K562 (cell line): ENCODE results near the gene FN3KRP. TPM values are rescaled to one million over a fixed set of nuclear protein-coding genes. Genes with fewer than 3 reads are reported as not detected.

Experiments used
- CBX1 ChIP-seq: sonication (generic); IDR thresholded peaks from 2 replicates; pipeline ENCODE4 v1.6.1; 2016; ENCODE audit warnings: antibody characterized with exemption, low read depth, mild to moderate bottlenecking
- EGR1 ChIP-seq: fragments of 450-650 bp; conservative IDR thresholded peaks from 2 replicates; pipeline ENCODE4 v1.6.1; 2017; ENCODE audit warnings: mild to moderate bottlenecking
- FOXP1 ChIP-seq: sonication (generic); formaldehyde crosslinking; IDR thresholded peaks from 2 replicates; pipeline ENCODE4 v1.8.0; 2022; ENCODE audit warnings: mild to moderate bottlenecking, missing genetic modification reagents
- HCFC1 ChIP-seq: IDR thresholded peaks from 2 replicates; pipeline ENCODE4 v1.6.1; 2012; ENCODE audit warnings: low read depth, low read length, improper control_type of control experiment
- MAZ ChIP-seq, 2 experiments: fragments of 450-650 bp in 1 of 2; sonication (generic) in 1 of 2; formaldehyde crosslinking; IDR thresholded peaks in 1 of 2; conservative IDR thresholded peaks in 1 of 2; 2 replicates each; pipeline versions ENCODE4 v1.4.0 to v1.5.0; 2020; ENCODE audit warnings: mild to moderate bottlenecking in 1 of 2, missing genetic modification reagents in 1 of 2
- RB1 ChIP-seq: fragments of 450-650 bp; IDR thresholded peaks from 2 replicates; pipeline ENCODE4 v1.6.1; 2017; ENCODE audit warnings: low read depth, mild to moderate bottlenecking
- SAP30 ChIP-seq: fragments of 200-600 bp; sonication (generic); IDR thresholded peaks from 2 replicates; pipeline ENCODE4 v1.6.1; 2012; ENCODE audit warnings: borderline replicate concordance, low read depth, mild to moderate bottlenecking, moderate library complexity, low read length, control low read depth, inconsistent platforms; ENCODE audit not compliant: insufficient read depth, poor library complexity, severe bottlenecking
- SIN3B ChIP-seq: fragments of 450-650 bp; IDR thresholded peaks from 2 replicates; pipeline ENCODE4 v1.6.1; 2017; ENCODE audit warnings: low read depth, mild to moderate bottlenecking, moderate library complexity
- SMC3 ChIP-seq: conservative IDR thresholded peaks from 2 replicates; pipeline ENCODE4 v1.6.1; 2011; ENCODE audit warnings: low read depth, low read length, improper control_type of control experiment; ENCODE audit not compliant: insufficient read depth
- ZFX ChIP-seq: sonication (generic); formaldehyde crosslinking; IDR thresholded peaks from 2 replicates; pipeline ENCODE4 v1.8.0; 2022; ENCODE audit warnings: mild to moderate bottlenecking, missing genetic modification reagents, moderate library complexity
- ZNF668 ChIP-seq: fragments of 250-450 bp; sonication (Bioruptor Pico); IDR thresholded peaks from 2 replicates; pipeline ENCODE4 v1.8.0; 2022; ENCODE audit warnings: mild to moderate bottlenecking, inconsistent platforms
- polyA plus RNA-seq, 8 experiments: library from polyadenylated mRNA; depleted of rRNA in 4 of 8; stranded (reverse) in 5 of 8; unstranded in 3 of 8; fragments of >200 nt; fragmentation: Nextera tagmentation in 2 of 8; fragmentation: Illumina TruSeq in 1 of 8; extraction: Ambion mirVana in 2 of 8; extraction: Trizol in 1 of 8; gene quantifications; 2 replicates each; pipeline versions ENCODE4 v1.2.1 to v1.2.3, GENCODE V29; 2011 to 2014; ENCODE audit warnings: inconsistent platforms in 1 of 8, missing spikeins in 1 of 8
- total RNA-seq, 7 experiments: library from RNA; depleted of rRNA in 6 of 7; stranded (reverse); fragments of >200 nt in 6 of 7; fragmentation: Illumina TruSeq in 2 of 7; extraction: Trizol in 2 of 7; gene quantifications; 2 replicates each; pipeline versions ENCODE4 v1.2.1 to v1.2.3, GENCODE V29; 2011 to 2021; ENCODE audit warnings: low replicate concordance in 1 of 7
- TF ChIP-seq, protein P1 (sequence below): fragments of 250-450 bp; sonication (Bioruptor Pico); IDR thresholded peaks from 2 replicates; pipeline ENCODE4 v1.8.0; 2022; ENCODE audit warnings: inconsistent platforms
- TF ChIP-seq, protein P2 (sequence below): IDR thresholded peaks from 2 replicates; pipeline ENCODE4 v1.6.1; 2016; ENCODE audit warnings: missing genetic modification characterization, missing compliant biosample characterization
- TF ChIP-seq, protein P3 (sequence below): sonication (generic); formaldehyde crosslinking; IDR thresholded peaks from 2 replicates; pipeline ENCODE4 v1.8.0; 2023; ENCODE audit warnings: mild to moderate bottlenecking, missing genetic modification reagents
- TF ChIP-seq, protein P4 (sequence below): fragments of 250-450 bp; sonication (Bioruptor Pico); IDR thresholded peaks from 2 replicates; pipeline ENCODE4 v1.9.0; 2021; ENCODE audit warnings: mild to moderate bottlenecking, inconsistent platforms
- TF ChIP-seq, protein P5 (sequence below): fragments of 150-350 bp; conservative IDR thresholded peaks from 2 replicates; pipeline ENCODE4 v1.6.1; 2014; ENCODE audit warnings: low read length
- TF ChIP-seq, protein P6 (sequence below): fragments of 450-650 bp; IDR thresholded peaks from 2 replicates; pipeline ENCODE4 v1.6.1; 2016; ENCODE audit warnings: low read depth, mild to moderate bottlenecking, moderate library complexity

Gene FN3KRP
- total and polyA plus RNA-seq, 9 of the 15 experiments (the other 6 are each of a cell fraction or from before 2014, with no cell fraction given): 2.0 to 32.1 (median 24.9) TPM

DNA sequence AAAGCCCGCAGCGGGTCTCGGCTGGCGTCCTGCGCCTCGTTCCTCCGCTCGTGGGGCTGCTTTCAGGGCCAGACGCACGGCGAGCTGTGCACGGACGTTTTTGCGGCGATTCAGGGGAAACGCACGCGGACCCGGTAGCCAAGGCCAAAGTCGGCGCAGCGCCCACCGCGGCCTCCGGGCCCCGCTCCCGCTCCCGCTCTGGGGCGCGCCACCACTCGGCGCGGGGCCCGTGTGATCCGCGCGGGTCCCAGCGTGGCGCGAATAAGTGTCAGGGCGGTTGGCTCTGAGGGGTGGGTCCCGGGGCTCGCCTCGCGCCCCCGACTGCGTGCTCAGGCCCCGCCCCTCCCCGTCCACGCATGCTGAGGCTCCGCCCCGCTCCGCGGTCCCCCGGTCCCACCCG lies 34.7 kb downstream of the FN3KRP start (continued):
- TF ChIP-seq, protein P1, sequence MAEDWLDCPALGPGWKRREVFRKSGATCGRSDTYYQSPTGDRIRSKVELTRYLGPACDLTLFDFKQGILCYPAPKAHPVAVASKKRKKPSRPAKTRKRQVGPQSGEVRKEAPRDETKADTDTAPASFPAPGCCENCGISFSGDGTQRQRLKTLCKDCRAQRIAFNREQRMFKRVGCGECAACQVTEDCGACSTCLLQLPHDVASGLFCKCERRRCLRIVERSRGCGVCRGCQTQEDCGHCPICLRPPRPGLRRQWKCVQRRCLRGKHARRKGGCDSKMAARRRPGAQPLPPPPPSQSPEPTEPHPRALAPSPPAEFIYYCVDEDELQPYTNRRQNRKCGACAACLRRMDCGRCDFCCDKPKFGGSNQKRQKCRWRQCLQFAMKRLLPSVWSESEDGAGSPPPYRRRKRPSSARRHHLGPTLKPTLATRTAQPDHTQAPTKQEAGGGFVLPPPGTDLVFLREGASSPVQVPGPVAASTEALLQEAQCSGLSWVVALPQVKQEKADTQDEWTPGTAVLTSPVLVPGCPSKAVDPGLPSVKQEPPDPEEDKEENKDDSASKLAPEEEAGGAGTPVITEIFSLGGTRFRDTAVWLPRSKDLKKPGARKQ (CRISPR knock-in tag): 0 out of 2 replicates have a peak, but pooled peaks have one; percentile 35
- TF ChIP-seq SAP30 (no peak), ZFX (CRISPR knock-in tag) (peak; percentile 10; the same call in 1 of the 2 replicates), ZNF668 (CRISPR knock-in tag) (no peak), SIN3B (no peak), MAZ (CRISPR knock-in tag; conservative IDR thresholded peaks at IDR 0.05 in 1 of 2, IDR thresholded peaks at IDR 0.05 in 1 of 2) (peak in 1 of 2 experiments; percentile 4; a peak in 2 of 4 replicates), FOXP1 (CRISPR knock-in tag) (0 out of 2 replicates have a peak, but pooled peaks have one; percentile 47), RB1 (peak; percentile 61; the same call in 1 of the 2 replicates), HCFC1 (no peak), EGR1 (peak; percentile 11; the same call in 1 of the 2 replicates), SMC3 (no peak), CBX1 (peak; percentile 38; the same call in 1 of the 2 replicates)
- TF ChIP-seq, protein P2, sequence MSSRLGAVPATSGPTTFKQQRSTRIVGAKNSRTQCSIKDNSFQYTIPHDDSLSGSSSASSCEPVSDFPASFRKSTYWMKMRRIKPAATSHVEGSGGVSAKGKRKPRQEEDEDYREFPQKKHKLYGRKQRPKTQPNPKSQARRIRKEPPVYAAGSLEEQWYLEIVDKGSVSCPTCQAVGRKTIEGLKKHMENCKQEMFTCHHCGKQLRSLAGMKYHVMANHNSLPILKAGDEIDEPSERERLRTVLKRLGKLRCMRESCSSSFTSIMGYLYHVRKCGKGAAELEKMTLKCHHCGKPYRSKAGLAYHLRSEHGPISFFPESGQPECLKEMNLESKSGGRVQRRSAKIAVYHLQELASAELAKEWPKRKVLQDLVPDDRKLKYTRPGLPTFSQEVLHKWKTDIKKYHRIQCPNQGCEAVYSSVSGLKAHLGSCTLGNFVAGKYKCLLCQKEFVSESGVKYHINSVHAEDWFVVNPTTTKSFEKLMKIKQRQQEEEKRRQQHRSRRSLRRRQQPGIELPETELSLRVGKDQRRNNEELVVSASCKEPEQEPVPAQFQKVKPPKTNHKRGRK (tag): no peak
- TF ChIP-seq, protein P3, sequence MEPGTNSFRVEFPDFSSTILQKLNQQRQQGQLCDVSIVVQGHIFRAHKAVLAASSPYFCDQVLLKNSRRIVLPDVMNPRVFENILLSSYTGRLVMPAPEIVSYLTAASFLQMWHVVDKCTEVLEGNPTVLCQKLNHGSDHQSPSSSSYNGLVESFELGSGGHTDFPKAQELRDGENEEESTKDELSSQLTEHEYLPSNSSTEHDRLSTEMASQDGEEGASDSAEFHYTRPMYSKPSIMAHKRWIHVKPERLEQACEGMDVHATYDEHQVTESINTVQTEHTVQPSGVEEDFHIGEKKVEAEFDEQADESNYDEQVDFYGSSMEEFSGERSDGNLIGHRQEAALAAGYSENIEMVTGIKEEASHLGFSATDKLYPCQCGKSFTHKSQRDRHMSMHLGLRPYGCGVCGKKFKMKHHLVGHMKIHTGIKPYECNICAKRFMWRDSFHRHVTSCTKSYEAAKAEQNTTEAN (CRISPR knock-in tag): no peak
- TF ChIP-seq, protein P4, sequence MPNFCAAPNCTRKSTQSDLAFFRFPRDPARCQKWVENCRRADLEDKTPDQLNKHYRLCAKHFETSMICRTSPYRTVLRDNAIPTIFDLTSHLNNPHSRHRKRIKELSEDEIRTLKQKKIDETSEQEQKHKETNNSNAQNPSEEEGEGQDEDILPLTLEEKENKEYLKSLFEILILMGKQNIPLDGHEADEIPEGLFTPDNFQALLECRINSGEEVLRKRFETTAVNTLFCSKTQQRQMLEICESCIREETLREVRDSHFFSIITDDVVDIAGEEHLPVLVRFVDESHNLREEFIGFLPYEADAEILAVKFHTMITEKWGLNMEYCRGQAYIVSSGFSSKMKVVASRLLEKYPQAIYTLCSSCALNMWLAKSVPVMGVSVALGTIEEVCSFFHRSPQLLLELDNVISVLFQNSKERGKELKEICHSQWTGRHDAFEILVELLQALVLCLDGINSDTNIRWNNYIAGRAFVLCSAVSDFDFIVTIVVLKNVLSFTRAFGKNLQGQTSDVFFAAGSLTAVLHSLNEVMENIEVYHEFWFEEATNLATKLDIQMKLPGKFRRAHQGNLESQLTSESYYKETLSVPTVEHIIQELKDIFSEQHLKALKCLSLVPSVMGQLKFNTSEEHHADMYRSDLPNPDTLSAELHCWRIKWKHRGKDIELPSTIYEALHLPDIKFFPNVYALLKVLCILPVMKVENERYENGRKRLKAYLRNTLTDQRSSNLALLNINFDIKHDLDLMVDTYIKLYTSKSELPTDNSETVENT (CRISPR knock-in tag): 0 out of 2 replicates have a peak, but pooled peaks have one; percentile 41
- TF ChIP-seq, protein P5, sequence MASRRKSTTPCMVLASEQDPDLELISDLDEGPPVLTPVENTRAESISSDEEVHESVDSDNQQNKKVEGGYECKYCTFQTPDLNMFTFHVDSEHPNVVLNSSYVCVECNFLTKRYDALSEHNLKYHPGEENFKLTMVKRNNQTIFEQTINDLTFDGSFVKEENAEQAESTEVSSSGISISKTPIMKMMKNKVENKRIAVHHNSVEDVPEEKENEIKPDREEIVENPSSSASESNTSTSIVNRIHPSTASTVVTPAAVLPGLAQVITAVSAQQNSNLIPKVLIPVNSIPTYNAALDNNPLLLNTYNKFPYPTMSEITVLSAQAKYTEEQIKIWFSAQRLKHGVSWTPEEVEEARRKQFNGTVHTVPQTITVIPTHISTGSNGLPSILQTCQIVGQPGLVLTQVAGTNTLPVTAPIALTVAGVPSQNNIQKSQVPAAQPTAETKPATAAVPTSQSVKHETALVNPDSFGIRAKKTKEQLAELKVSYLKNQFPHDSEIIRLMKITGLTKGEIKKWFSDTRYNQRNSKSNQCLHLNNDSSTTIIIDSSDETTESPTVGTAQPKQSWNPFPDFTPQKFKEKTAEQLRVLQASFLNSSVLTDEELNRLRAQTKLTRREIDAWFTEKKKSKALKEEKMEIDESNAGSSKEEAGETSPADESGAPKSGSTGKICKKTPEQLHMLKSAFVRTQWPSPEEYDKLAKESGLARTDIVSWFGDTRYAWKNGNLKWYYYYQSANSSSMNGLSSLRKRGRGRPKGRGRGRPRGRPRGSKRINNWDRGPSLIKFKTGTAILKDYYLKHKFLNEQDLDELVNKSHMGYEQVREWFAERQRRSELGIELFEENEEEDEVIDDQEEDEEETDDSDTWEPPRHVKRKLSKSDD: no peak
- TF ChIP-seq, protein P6, sequence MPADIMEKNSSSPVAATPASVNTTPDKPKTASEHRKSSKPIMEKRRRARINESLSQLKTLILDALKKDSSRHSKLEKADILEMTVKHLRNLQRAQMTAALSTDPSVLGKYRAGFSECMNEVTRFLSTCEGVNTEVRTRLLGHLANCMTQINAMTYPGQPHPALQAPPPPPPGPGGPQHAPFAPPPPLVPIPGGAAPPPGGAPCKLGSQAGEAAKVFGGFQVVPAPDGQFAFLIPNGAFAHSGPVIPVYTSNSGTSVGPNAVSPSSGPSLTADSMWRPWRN: no peak
